ENCODE measurements around the gene PROX2.

DNA sequence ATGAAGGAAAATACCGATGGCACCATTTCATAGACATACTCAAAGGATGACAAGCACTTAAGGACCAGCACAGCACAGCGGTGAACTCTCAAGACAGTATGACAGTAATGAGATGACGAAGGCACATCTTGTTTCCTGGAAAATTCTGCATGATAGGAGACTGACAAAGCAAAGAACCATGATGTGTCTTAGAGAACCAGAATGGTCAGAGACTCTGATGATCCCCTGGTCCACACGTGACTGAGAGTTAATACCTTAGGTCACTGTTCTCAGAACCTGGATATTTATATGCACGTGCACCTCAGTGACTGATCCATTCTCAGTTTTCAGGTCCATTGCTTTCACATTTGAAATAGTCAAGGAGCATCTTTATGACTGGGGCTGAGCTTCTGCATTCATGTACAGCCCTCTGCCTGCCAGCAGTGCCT is 35.3 kb downstream of the PROX2 start:
- TF ChIP-seq, protein P1, sequence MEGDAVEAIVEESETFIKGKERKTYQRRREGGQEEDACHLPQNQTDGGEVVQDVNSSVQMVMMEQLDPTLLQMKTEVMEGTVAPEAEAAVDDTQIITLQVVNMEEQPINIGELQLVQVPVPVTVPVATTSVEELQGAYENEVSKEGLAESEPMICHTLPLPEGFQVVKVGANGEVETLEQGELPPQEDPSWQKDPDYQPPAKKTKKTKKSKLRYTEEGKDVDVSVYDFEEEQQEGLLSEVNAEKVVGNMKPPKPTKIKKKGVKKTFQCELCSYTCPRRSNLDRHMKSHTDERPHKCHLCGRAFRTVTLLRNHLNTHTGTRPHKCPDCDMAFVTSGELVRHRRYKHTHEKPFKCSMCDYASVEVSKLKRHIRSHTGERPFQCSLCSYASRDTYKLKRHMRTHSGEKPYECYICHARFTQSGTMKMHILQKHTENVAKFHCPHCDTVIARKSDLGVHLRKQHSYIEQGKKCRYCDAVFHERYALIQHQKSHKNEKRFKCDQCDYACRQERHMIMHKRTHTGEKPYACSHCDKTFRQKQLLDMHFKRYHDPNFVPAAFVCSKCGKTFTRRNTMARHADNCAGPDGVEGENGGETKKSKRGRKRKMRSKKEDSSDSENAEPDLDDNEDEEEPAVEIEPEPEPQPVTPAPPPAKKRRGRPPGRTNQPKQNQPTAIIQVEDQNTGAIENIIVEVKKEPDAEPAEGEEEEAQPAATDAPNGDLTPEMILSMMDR (conservative IDR thresholded peaks at IDR 0.05; ENCODE audit: low read depth, low read length) = no peak
- no peak for TF ChIP-seq EZH2 (IDR thresholded peaks at IDR 0.05; ENCODE audit: low read length, unreplicated experiment)
- no peak for TF ChIP-seq EZH2phosphoT487 (IDR thresholded peaks at IDR 0.05; ENCODE audit: borderline replicate concordance, low read length)
